ENCODE measurements around the gene CHURC1. TPM values are rescaled to one million over a fixed set of nuclear protein-coding genes. Genes with fewer than 3 reads are reported as not detected.

Gene CHURC1
- total RNA-seq, 1 donor from 2014 or later, result 69.6 TPM

DNA sequence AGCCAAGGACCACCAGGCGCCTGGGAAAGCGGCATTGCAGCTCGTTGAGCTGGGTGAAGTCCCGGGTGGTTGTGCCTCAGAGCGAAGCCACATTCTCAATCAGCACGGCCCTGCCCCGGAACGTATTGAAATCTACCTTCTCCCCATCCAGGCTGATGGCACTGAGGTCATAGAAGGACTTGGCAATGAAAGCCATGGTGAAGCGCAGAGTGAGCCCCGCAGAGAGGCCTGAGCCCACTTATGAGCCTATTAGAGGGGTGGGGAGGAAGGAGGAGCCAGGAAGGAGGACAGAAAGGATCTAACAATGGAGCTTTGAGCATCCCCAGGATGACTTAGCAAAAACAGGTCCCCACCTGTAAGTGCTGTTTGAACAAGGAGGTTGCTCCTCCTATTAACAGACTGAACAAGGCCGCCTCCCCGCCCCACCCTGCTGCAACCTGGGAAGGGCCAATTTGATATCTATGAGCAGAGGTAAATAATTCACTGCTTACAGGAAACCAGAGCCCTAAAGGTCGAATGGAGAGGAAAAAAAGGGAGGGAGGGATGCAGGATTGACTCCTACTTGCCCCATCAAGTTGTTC is 28.4 kb downstream of the CHURC1 start, which contains the start of gene GPX2:
Gene GPX2 (minus strand): TSS at position 215 of the 581 bp plus-strand sequence. CDS start 19 bp downstream, at position 196.
- TF ChIP-seq, protein P1, sequence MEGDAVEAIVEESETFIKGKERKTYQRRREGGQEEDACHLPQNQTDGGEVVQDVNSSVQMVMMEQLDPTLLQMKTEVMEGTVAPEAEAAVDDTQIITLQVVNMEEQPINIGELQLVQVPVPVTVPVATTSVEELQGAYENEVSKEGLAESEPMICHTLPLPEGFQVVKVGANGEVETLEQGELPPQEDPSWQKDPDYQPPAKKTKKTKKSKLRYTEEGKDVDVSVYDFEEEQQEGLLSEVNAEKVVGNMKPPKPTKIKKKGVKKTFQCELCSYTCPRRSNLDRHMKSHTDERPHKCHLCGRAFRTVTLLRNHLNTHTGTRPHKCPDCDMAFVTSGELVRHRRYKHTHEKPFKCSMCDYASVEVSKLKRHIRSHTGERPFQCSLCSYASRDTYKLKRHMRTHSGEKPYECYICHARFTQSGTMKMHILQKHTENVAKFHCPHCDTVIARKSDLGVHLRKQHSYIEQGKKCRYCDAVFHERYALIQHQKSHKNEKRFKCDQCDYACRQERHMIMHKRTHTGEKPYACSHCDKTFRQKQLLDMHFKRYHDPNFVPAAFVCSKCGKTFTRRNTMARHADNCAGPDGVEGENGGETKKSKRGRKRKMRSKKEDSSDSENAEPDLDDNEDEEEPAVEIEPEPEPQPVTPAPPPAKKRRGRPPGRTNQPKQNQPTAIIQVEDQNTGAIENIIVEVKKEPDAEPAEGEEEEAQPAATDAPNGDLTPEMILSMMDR (IDR thresholded peaks at IDR 0.05), result no peak
- intact Hi-C loops (cut with micrococcal nuclease), result no loop called here
- no peak for ATAC-seq (ENCODE audit: low read depth)
- peaks cover 59% of the 10 kb centered on the region for H3K36me3 Mint-ChIP-seq (ENCODE audit: low read depth)
- H3K27ac Mint-ChIP-seq, result peak within 1 kb of the TSS; percentile 62
- peaks cover 15% of the 10 kb centered on the region for H3K4me1 Mint-ChIP-seq
- no peaks in the 10 kb centered on the region for H3K9me3 Mint-ChIP-seq
- H3K4me3 Mint-ChIP-seq, result no peak within 1 kb of the TSS
- DNase-seq, result no peak
- H3K27me3 Mint-ChIP-seq, result no peaks in the 10 kb centered on the region
- ChIA-PET POLR2A (no interaction called here), CTCF (no interaction called here)

GRCh38 chr14:64943556-64943955 is 29.3 kb downstream of the CHURC1 start:
- H3K36me3 Mint-ChIP-seq (ENCODE audit: low read depth), result peaks cover 50% of the 10 kb centered on the region
- peaks cover 15% of the 10 kb centered on the region for H3K4me1 Mint-ChIP-seq
- H3K4me3 Mint-ChIP-seq, result no peak overlapping the region
- POLR2A ChIA-PET, result no interaction called here
- DNase-seq (no peak), ATAC-seq (ENCODE audit: low read depth) (no peak)
- intact Hi-C loops (cut with micrococcal nuclease), result no loop called here
- no peaks in the 10 kb centered on the region for H3K9me3 Mint-ChIP-seq
- CTCF ChIA-PET, result no interaction called here
- TF ChIP-seq, protein P1 (IDR thresholded peaks at IDR 0.05), result no peak
- peak overlapping the region; percentile 62 for H3K27ac Mint-ChIP-seq
- no peaks in the 10 kb centered on the region for H3K27me3 Mint-ChIP-seq

DNA sequence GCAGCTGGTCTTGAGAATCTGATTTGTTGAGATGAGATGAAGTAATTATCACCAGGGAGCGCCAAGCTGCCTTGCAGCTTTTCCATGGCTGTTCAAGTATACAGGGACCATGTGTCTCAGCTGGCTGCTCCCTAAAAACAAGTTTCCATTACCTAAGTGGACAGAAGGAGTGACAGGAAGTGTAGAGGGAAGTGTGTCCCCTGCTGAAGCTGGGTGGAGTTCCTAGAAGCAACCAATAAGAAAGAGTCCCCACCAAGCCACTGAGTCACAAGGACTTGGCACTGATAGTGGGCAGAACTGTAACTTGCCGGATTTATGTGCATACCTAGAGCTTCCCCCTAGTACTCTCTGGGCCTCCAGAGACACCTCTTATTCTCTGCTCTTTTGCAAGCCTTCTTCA is 29.8 kb downstream of the CHURC1 start:
- peaks cover 50% of the 10 kb centered on the region for H3K36me3 Mint-ChIP-seq (ENCODE audit: low read depth)
- ATAC-seq (ENCODE audit: low read depth), result no peak
- peaks cover 15% of the 10 kb centered on the region for H3K4me1 Mint-ChIP-seq
- CTCF ChIA-PET, result no interaction called here
- no peak for DNase-seq
- intact Hi-C loops (cut with micrococcal nuclease), result no loop called here
- H3K9me3 Mint-ChIP-seq, result no peaks in the 10 kb centered on the region
- no peak overlapping the region for H3K27ac Mint-ChIP-seq
- H3K27me3 Mint-ChIP-seq, result no peaks in the 10 kb centered on the region
- TF ChIP-seq, protein P1 (IDR thresholded peaks at IDR 0.05), result no peak
- H3K4me3 Mint-ChIP-seq, result no peak overlapping the region
- POLR2A ChIA-PET, result no interaction called here

- DNase-seq (no peak), ATAC-seq (ENCODE audit: low read depth) (no peak)
- Mint-ChIP-seq H3K4me1 (peaks cover 15% of the 10 kb centered on the region), H3K4me3 (no peak overlapping the region), H3K36me3 (ENCODE audit: low read depth) (peaks cover 46% of the 10 kb centered on the region), H3K27me3 (no peaks in the 10 kb centered on the region), H3K27ac (no peak overlapping the region), H3K9me3 (no peaks in the 10 kb centered on the region)
- intact Hi-C loops (cut with micrococcal nuclease), result no loop called here
- ChIA-PET CTCF (no interaction called here), POLR2A (no interaction called here)
- TF ChIP-seq, protein P1 (IDR thresholded peaks at IDR 0.05), result no peak
Measured at GRCh38 chr14:64944861-64945260, 30.6 kb downstream of the CHURC1 start.

GRCh38 chr14:64945431-64946178 is 31.4 kb downstream of the CHURC1 start:
- intact Hi-C loops (cut with micrococcal nuclease), result no loop called here
- Mint-ChIP-seq H3K9me3 (no peaks in the 10 kb centered on the region), H3K4me3 (no peak overlapping the region), H3K27ac (no peak overlapping the region), H3K27me3 (no peaks in the 10 kb centered on the region), H3K4me1 (peaks cover 15% of the 10 kb centered on the region), H3K36me3 (ENCODE audit: low read depth) (peaks cover 39% of the 10 kb centered on the region)
- ChIA-PET CTCF (no interaction called here), POLR2A (no interaction called here)
- no peak for ATAC-seq (ENCODE audit: low read depth)
- TF ChIP-seq, protein P1 (IDR thresholded peaks at IDR 0.05), result no peak
- no peak for DNase-seq
